NCI-H2081 (cell line): ENCODE results near the gene ALAS2.
A peak's percentile ranks its signal among the peaks of the same experiment; 100 is the strongest.
"Not testable (repeated sequence)": the region's sequence is repeated elsewhere in the genome, so short reads cannot be mapped to it uniquely, and the experiment has no call there.

Experiments
- DNase-seq, 2 experiments: peaks; one replicate each; lab custom pipeline; 2025; lab: John Stamatoyannopoulos, UW

Gene ALAS2

GRCh38 chrX:55030271-55031205, at the start of gene ALAS2:
TSS of gene ALAS2 (minus strand) at chrX:55030977. CDS start at chrX:55026000, 4,977 bp downstream.
- no peak for DNase-seq

GRCh38 chrX:55074851-55075467, 44.2 kb upstream of the ALAS2 start, which contains the start of gene PAGE2B:
TSS of gene PAGE2B (plus strand) at chrX:55075030. CDS start at chrX:55076042, 1,012 bp downstream.
- DNase-seq = no peak

- DNase-seq = no peak
These were observed 41.5 kb upstream of the ALAS2 start for GRCh38 chrX:55072286-55072685.

GRCh38 chrX:55067180-55067579, 36.4 kb upstream of the ALAS2 start:
- DNase-seq = not testable (repeated sequence)

GRCh38 chrX:55057675-55058249, 27.0 kb upstream of the ALAS2 start:
- DNase-seq = peak in 1 of 2 experiments; percentile 22

GRCh38 chrX:55056820-55057674, 26.3 kb upstream of the ALAS2 start:
- DNase-seq = no peak

GRCh38 chrX:55050599-55050998, 19.8 kb upstream of the ALAS2 start:
- DNase-seq = not testable (repeated sequence)

GRCh38 chrX:55041514-55041913, 10.7 kb upstream of the ALAS2 start:
- DNase-seq = no peak

GRCh38 chrX:55039471-55039870, 8.7 kb upstream of the ALAS2 start:
- DNase-seq = no peak

- DNase-seq = no peak
These were observed 2.7 kb upstream of the ALAS2 start for GRCh38 chrX:55033429-55033828.

- DNase-seq = no peak
These were observed 1.5 kb downstream of the ALAS2 start for GRCh38 chrX:55029291-55029690.

GRCh38 chrX:55028611-55029010, 2.2 kb downstream of the ALAS2 start:
- no peak for DNase-seq

GRCh38 chrX:55028040-55028439, 2.7 kb downstream of the ALAS2 start:
- DNase-seq = no peak

GRCh38 chrX:55026840-55027239, 3.9 kb downstream of the ALAS2 start:
- DNase-seq = no peak

GRCh38 chrX:55026143-55026542, 4.6 kb downstream of the ALAS2 start:
- no peak for DNase-seq

- no peak for DNase-seq
These were observed 15.9 kb downstream of the ALAS2 start for GRCh38 chrX:55014897-55015299.

- DNase-seq = no peak
These were observed 19.5 kb downstream of the ALAS2 start for GRCh38 chrX:55011294-55011693.

- DNase-seq = no peak
These were observed 22.0 kb downstream of the ALAS2 start for GRCh38 chrX:55008571-55009358.

GRCh38 chrX:55007656-55008055, 23.1 kb downstream of the ALAS2 start:
- no peak for DNase-seq

- DNase-seq = no peak
These were observed 23.8 kb downstream of the ALAS2 start for GRCh38 chrX:55006827-55007621.
